Measurements from ENCODE around the gene LEKR1.

The LEKR1 gene

DNA sequence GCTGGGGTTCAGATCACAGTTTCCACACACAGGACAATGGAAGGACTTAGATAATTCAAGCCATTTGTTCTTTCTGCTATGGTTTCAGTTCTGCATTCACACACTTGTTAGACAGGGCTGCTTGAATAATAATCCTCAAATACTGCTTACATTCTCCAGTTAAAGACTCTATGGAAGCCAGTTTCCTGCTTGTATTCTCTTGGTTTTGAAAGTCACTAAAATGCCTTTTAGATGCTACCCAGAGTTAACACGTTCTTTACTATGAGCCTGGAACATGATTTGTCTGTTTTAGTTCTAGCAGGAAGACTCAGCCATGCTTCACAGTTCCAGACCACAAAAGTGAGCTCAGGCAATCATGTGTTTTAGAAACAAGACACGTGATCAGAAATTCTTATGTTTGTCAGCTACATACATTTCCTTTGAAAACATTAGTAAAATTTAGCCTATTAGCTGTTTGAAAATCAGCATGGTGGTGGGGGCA is 152.4 kb downstream of the LEKR1 start:
- peak; percentile 1 for DNase-seq (ENCODE audit: low spot score)

DNA sequence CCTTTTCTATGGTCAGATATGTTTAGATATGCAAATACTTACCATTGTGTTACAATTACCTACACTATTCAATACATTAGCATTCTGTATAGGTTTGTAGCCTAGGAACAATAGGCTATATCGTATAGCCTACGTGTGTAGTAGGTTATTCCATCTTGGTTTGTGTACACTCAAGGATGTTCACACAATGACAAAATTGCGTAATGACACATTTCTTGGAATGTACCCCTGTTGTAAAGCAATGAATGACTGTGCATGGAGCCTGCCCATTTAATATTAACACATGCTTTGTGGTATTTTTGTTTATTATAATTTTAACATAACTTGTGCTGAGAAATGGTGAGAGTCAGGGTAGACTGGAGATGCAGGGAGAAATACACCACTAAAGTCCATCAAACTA is 154.9 kb downstream of the LEKR1 start:
- no peak for DNase-seq (ENCODE audit: low spot score)

- DNase-seq (ENCODE audit: low spot score): no peak
Observed at GRCh38 chr3:156983559-156983958, 157.4 kb downstream of the LEKR1 start.

- DNase-seq (ENCODE audit: low spot score): no peak
Observed at GRCh38 chr3:156985711-156986110, 159.6 kb downstream of the LEKR1 start.

GRCh38 chr3:156987946-156988345 is 161.8 kb downstream of the LEKR1 start:
- DNase-seq (ENCODE audit: low spot score): no peak

GRCh38 chr3:156997351-156997750 is 171.2 kb downstream of the LEKR1 start:
- no peak for DNase-seq (ENCODE audit: low spot score)

GRCh38 chr3:157001221-157001957 is 175.2 kb downstream of the LEKR1 start:
- no peak for DNase-seq (ENCODE audit: low spot score)

DNA sequence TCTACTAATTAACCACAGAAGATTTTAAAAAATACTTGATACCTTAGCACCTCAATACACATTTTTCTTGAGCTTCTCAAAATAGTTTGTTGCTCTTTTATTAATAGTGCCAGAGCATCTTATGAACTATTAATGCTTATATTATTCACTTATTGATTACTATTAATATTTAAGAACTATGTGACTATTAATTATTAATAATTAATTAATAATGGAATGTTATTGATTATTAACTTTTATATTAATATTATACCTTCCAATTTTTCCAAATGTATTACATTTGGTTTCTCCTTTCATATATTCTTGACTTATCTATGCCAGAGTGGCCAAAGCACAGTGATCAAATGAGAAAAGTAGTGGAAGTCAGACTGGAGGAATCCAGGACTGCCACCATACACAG is 195.5 kb downstream of the LEKR1 start:
- DNase-seq (ENCODE audit: low spot score): no peak

GRCh38 chr3:157023226-157023625 is 197.1 kb downstream of the LEKR1 start:
- DNase-seq (ENCODE audit: low spot score): no peak

GRCh38 chr3:157026091-157026490 is 199.9 kb downstream of the LEKR1 start:
- DNase-seq (ENCODE audit: low spot score): no peak

DNA sequence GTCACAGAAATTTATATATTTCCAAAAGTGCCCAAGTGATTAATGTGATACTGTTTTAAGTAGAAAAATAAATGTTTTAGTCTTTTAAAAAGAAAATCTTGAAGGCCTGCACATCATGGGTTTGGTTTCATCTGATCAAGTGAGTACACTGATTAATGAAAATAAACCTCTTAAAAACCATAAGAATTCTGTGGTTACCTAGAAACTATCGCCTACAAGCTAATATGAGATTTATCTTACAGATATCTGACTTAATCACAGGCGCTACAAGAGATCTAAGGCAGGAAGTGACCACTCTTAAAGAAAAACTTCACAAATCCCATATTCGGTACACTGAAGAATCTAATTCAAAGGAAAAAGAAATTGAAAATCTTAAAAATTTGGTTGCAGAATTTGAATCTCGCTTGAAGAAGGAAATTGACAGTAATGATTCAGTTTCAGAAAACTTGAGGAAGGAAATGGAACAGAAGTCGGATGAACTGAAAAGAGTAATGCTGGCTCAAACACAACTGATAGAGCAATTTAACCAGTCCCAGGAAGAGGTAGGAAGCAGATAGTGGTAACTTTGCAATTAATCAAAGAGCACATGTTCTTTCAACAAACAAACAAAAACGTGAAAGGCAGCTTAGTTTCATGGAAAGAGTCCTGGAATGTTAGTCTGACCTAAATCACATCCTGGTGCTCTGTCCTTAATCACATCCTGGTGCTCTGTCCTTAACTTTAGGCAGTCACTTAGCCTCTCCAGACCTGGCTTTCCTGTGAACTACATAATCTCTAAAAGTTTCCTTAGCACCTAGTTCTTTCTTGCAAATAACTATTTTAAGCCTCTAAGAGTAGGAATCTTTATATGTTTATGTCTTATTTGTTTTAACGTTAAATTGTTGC is 201.9 kb downstream of the LEKR1 start:
- no peak for DNase-seq (ENCODE audit: low spot score)

GRCh38 chr3:157029365-157029790 is 203.2 kb downstream of the LEKR1 start:
- DNase-seq (ENCODE audit: low spot score): no peak

- no peak for DNase-seq (ENCODE audit: low spot score)
Observed at GRCh38 chr3:157030712-157031111, 204.6 kb downstream of the LEKR1 start.

DNA sequence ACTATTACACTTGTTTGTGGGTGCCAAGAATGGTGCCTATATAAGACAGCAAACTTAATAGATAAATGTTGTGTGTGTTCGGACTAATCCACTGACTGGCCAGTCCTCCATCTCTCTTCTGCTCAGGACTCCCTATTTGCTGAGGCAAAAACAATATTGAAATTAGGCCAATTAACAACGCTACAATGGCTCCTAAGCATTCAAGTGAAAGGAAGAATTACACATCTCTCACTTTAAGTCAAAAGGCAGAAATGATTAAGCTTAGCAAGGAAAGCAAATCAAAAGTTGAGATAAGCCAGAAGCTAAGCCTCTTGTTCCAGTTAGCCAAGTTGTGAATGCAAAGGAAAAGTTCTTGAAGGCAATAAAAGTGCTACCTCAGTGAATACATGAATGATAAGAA is 206.8 kb downstream of the LEKR1 start:
- DNase-seq (ENCODE audit: low spot score): no peak

DNA sequence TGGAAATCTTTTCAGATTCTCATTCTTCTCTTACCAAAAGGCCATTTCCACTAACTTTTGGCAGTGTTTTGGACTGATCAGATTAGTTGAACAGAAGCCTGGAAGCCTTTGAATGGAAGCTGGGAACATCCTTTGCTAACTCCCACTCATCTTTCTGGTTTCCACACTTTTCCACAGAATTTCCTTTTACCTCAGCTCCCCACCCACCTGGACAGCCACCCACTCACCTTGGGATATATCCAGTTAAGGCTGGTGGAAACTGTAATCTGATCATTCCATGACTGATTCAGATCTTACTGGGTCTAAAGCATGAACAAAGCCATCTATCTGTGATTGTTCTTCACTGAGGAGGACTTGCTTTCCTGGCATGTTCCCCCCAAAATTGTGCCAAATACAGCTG is 214.3 kb downstream of the LEKR1 start:
- DNase-seq (ENCODE audit: low spot score): no peak

DNA sequence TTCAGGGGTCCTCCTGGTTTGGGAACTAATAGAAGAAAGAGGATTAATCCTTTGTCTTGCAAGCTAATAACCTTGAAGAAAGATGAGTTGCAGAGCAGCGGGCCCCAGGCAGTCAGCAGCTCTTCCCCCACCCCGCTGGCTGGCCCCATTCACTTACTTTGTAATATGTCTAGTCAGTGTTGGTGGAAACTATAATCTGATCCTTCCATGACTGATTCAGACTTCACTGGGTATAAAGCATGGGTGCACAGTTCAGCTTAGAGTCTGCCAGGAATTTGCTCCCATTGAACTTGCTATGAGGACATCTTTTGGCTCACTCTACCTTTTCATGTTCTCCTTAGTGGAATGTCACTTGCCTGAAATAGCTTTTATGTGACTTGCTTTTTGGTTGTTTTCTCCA is 216.1 kb downstream of the LEKR1 start:
- no peak for DNase-seq (ENCODE audit: low spot score)

- DNase-seq (ENCODE audit: low spot score): no peak
Observed at GRCh38 chr3:157043771-157044170, 217.6 kb downstream of the LEKR1 start.

GRCh38 chr3:157045238-157045850 is 219.2 kb downstream of the LEKR1 start:
- no peak for DNase-seq (ENCODE audit: low spot score)

DNA sequence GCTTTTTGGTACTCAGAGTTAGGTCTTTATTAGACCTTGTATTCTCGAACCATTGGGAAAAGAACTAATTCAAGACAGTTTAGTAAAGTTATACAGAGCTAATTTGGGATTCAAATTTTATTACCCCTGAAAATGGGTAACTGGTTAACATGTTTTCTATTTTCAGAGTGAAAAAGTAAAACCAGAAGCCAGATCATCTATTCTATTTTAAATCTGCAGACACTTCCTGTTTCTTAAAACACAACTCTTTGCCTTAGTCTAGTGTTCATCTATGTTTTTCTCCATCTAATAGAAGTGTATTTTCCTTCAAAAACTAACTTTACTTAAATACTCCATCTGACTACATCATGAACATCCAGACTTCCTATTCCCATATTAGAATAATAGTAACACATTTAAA is 220.4 kb downstream of the LEKR1 start:
- no peak for DNase-seq (ENCODE audit: low spot score)

- no peak for DNase-seq (ENCODE audit: low spot score)
Observed at GRCh38 chr3:157051055-157051454, 224.9 kb downstream of the LEKR1 start.

- no peak for DNase-seq (ENCODE audit: low spot score)
Observed at GRCh38 chr3:157051591-157051990, 225.4 kb downstream of the LEKR1 start.

GRCh38 chr3:157056035-157056434 is 229.9 kb downstream of the LEKR1 start:
- DNase-seq (ENCODE audit: low spot score): no peak
